ENCODE measurements around the gene GJD2. TPM values are rescaled to one million over a fixed set of nuclear protein-coding genes. Genes with fewer than 3 reads are reported as not detected.

GJD2 gene
- total and polyA plus RNA-seq, 7 donors, result not detected

- H3K27ac ChIP-seq, result no peak overlapping the region
- no peaks in the 10 kb centered on the region for H3K9me3 ChIP-seq
- no peak overlapping the region for H3K4me3 ChIP-seq
- peaks cover 0 to 34% (median 10%) of the 10 kb centered on the region in 3 donors for H3K27me3 ChIP-seq (ENCODE audit: insufficient read depth in 3 of 3, low read length in 2 of 3)
- TF ChIP-seq CTCF (IDR thresholded peaks at IDR 0.05), result no peak
- no peak for DNase-seq
- ATAC-seq, result no peak
- 68 to 71% (median 69%) methylated on average over 4 of the region's 4 CpGs for WGBS, 3 donors
- intact Hi-C loops (cut with DNase I), result no loop called here
- H3K36me3 ChIP-seq (ENCODE audit: insufficient read depth in 1 of 2, low read depth in 1 of 2), result no peaks in the 10 kb centered on the region
- no peaks in the 10 kb centered on the region for H3K4me1 ChIP-seq
These were observed 5.1 kb downstream of the GJD2 start for GRCh38 chr15:34749691-34750090.

GRCh38 chr15:34739346-34739745 lies 15.5 kb downstream of the GJD2 start:
- Histone ChIP-seq H3K27me3 (ENCODE audit: insufficient read depth in 3 of 3, low read length in 2 of 3) (peaks cover 0 to 4% (median 4%) of the 10 kb centered on the region in 3 donors), H3K27ac (no peak overlapping the region), H3K4me3 (no peak overlapping the region), H3K9me3 (no peaks in the 10 kb centered on the region), H3K36me3 (ENCODE audit: insufficient read depth in 1 of 2, low read depth in 1 of 2) (no peaks in the 10 kb centered on the region), H3K4me1 (no peaks in the 10 kb centered on the region)
- TF ChIP-seq CTCF (IDR thresholded peaks at IDR 0.05), result no peak
- ATAC-seq, result no peak
- DNase-seq, result no peak
- intact Hi-C loops (cut with DNase I), result no loop called here
- 90 to 93% (median 90%) methylated on average over 2 of the region's 2 CpGs for WGBS, 3 donors

GRCh38 chr15:34738002-34738401 lies 16.8 kb downstream of the GJD2 start:
- TF ChIP-seq CTCF (IDR thresholded peaks at IDR 0.05), result no peak
- no peaks in the 10 kb centered on the region for H3K9me3 ChIP-seq
- WGBS, 3 donors, result 92 to 96% (median 94%) methylated on average over 2 of the region's 2 CpGs
- ATAC-seq (no peak), DNase-seq (no peak)
- no peaks in the 10 kb centered on the region for H3K4me1 ChIP-seq
- H3K27me3 ChIP-seq (ENCODE audit: insufficient read depth in 3 of 3, low read length in 2 of 3), result peaks cover 0 to 4% (median 4%) of the 10 kb centered on the region in 3 donors
- H3K36me3 ChIP-seq (ENCODE audit: insufficient read depth in 1 of 2, low read depth in 1 of 2), result no peaks in the 10 kb centered on the region
- H3K4me3 ChIP-seq, result no peak overlapping the region
- intact Hi-C loops (cut with DNase I), result no loop called here
- no peak overlapping the region for H3K27ac ChIP-seq

- Histone ChIP-seq H3K4me3 (no peak overlapping the region), H3K27me3 (ENCODE audit: insufficient read depth in 3 of 3, low read length in 2 of 3) (peaks cover 0 to 4% (median 4%) of the 10 kb centered on the region in 3 donors), H3K36me3 (ENCODE audit: insufficient read depth in 1 of 2, low read depth in 1 of 2) (no peaks in the 10 kb centered on the region), H3K27ac (no peak overlapping the region), H3K9me3 (no peaks in the 10 kb centered on the region), H3K4me1 (no peaks in the 10 kb centered on the region)
- ATAC-seq (peak; percentile 71 to 91 (median 84)), DNase-seq (no peak)
- TF ChIP-seq CTCF (IDR thresholded peaks at IDR 0.05), result no peak
- 12 to 44% (median 25%) methylated on average over 3 of the region's 3 CpGs for WGBS, 3 donors
- intact Hi-C loops (cut with DNase I), result no loop called here
These were observed 17.3 kb downstream of the GJD2 start for GRCh38 chr15:34737477-34737876.

- H3K36me3 ChIP-seq (ENCODE audit: insufficient read depth in 1 of 2, low read depth in 1 of 2), result no peaks in the 10 kb centered on the region
- H3K9me3 ChIP-seq, result no peaks in the 10 kb centered on the region
- no peak overlapping the region for H3K4me3 ChIP-seq
- intact Hi-C loops (cut with DNase I), result no loop called here
- ATAC-seq (no peak), DNase-seq (no peak)
- TF ChIP-seq CTCF (IDR thresholded peaks at IDR 0.05), result no peak
- 58 to 71% (median 66%) methylated on average over 5 of the region's 5 CpGs for WGBS, 3 donors
- peaks cover 0 to 4% (median 4%) of the 10 kb centered on the region in 3 donors for H3K27me3 ChIP-seq (ENCODE audit: insufficient read depth in 3 of 3, low read length in 2 of 3)
- no peak overlapping the region for H3K27ac ChIP-seq
- no peaks in the 10 kb centered on the region for H3K4me1 ChIP-seq
These were observed 20.5 kb downstream of the GJD2 start for GRCh38 chr15:34734303-34734702.
